HepG2 (cell line): ENCODE measurements around the gene GDPD5. TPM values are rescaled to one million over a fixed set of nuclear protein-coding genes. Genes with fewer than 3 reads are reported as not detected.

Experiments
- ARID2 ChIP-seq: sonication (generic); formaldehyde crosslinking; IDR thresholded peaks from 2 replicates; pipeline ENCODE4 v1.8.1; 2022; ENCODE audit warnings: mild to moderate bottlenecking, missing genetic modification reagents, borderline replicate concordance
- FOXJ3 ChIP-seq: sonication (generic); formaldehyde crosslinking; IDR thresholded peaks from 2 replicates; pipeline ENCODE4 v1.4.0; 2020; ENCODE audit warnings: missing genetic modification reagents, mild to moderate bottlenecking, borderline replicate concordance
- PRDM10 ChIP-seq: sonication (generic); formaldehyde crosslinking; IDR thresholded peaks from 2 replicates; pipeline ENCODE4 v1.4.0; 2020; ENCODE audit warnings: low read depth, missing genetic modification reagents
- SATB2 ChIP-seq: sonication (generic); formaldehyde crosslinking; IDR thresholded peaks from 2 replicates; pipeline ENCODE4 v1.5.0; 2020; ENCODE audit warnings: missing genetic modification reagents
- ZBTB38 ChIP-seq: sonication (generic); formaldehyde crosslinking; IDR thresholded peaks from 2 replicates; pipeline ENCODE4 v1.5.1; 2020; ENCODE audit warnings: mild to moderate bottlenecking, missing genetic modification reagents
- ZBTB8A ChIP-seq: sonication (generic); formaldehyde crosslinking; IDR thresholded peaks from 2 replicates; pipeline ENCODE4 v1.4.0; 2020; ENCODE audit warnings: mild to moderate bottlenecking, low read depth, missing genetic modification reagents, borderline replicate concordance
- ZNF407 ChIP-seq: sonication (generic); formaldehyde crosslinking; IDR thresholded peaks from one replicate; pipeline ENCODE4 v1.5.1; 2020; ENCODE audit warnings: mild to moderate bottlenecking, missing genetic modification reagents; ENCODE audit errors: not compliant biosample characterization
- ZNF503 ChIP-seq: sonication (generic); formaldehyde crosslinking; IDR thresholded peaks from 2 replicates; pipeline ENCODE4 v1.4.0; 2020; ENCODE audit warnings: missing genetic modification reagents
- ZNF589 ChIP-seq: sonication (generic); formaldehyde crosslinking; conservative IDR thresholded peaks from 2 replicates; pipeline ENCODE4 v1.8.0; 2022; ENCODE audit warnings: mild to moderate bottlenecking, moderate library complexity, missing genetic modification reagents
- ZNF883 ChIP-seq: sonication (generic); formaldehyde crosslinking; IDR thresholded peaks from 2 replicates; pipeline ENCODE4 v1.5.1; 2020; ENCODE audit warnings: mild to moderate bottlenecking, missing genetic modification reagents; ENCODE audit errors: not compliant biosample characterization
- ZSCAN31 ChIP-seq: sonication (generic); formaldehyde crosslinking; IDR thresholded peaks from 2 replicates; pipeline ENCODE4 v1.5.0; 2020; ENCODE audit warnings: low read depth, mild to moderate bottlenecking, missing genetic modification reagents
- polyA plus RNA-seq, 8 experiments: library from polyadenylated mRNA; depleted of rRNA in 3 of 8; stranded (reverse) in 7 of 8; unstranded in 1 of 8; fragments of >200 nt; fragmentation: Illumina TruSeq in 4 of 8; extraction: Trizol in 4 of 8; gene quantifications; 2 replicates each; pipeline versions ENCODE4 v1.2.1 to v1.2.3, GENCODE V29; 2011 to 2016; ENCODE audit warnings: low read depth in 4 of 8, missing spikeins in 1 of 8, mixed read lengths in 1 of 8; ENCODE audit not compliant: insufficient read depth in 1 of 8
- total RNA-seq, 5 experiments: library from RNA; depleted of rRNA; stranded (reverse); fragments of >200 nt; fragmentation: Illumina TruSeq; extraction: Trizol; gene quantifications; 2 replicates each; pipeline ENCODE4 v1.2.3, GENCODE V29; 2016; ENCODE audit warnings: low read depth in 1 of 5

Gene GDPD5
- total and polyA plus RNA-seq, 2 of the 13 experiments (the other 11 are each of a cell fraction or from before 2014, with no cell fraction given) = 55.0 to 67.5 TPM

- TF ChIP-seq ZNF407 (CRISPR knock-in tag) = peak; percentile 94
- TF ChIP-seq ZNF883 (CRISPR knock-in tag) = peak; percentile 98
- peak; percentile 85 for TF ChIP-seq ZNF589
- TF ChIP-seq ZBTB38 (CRISPR knock-in tag) = no peak
- TF ChIP-seq ARID2 = no peak; the same call in 1 of the 2 replicates
- no peak for TF ChIP-seq ZBTB8A
- TF ChIP-seq SATB2 (CRISPR knock-in tag) = peak; percentile 65
- TF ChIP-seq ZNF503 = peak; percentile 65
- peak; percentile 48; the same call in 1 of the 2 replicates for TF ChIP-seq FOXJ3
- TF ChIP-seq PRDM10 (CRISPR knock-in tag) = peak; percentile 81
- peak; percentile 86 for TF ChIP-seq ZSCAN31 (CRISPR knock-in tag)
These were observed 126.2 kb downstream of the GDPD5 start, which contains the start of gene RPS3 (continued) for GRCh38 chr11:75399344-75400145.
